GM18861 (cell line): ENCODE data around the gene TNFSF18.
"Not testable (repeated sequence)": the region's sequence is repeated elsewhere in the genome, so short reads cannot be mapped to it uniquely, and the experiment has no call there.

Source experiments
- ATAC-seq: cut with Tn5 transposase; IDR thresholded peaks from one replicate; pipeline ENCODE4 v1.9.1; 2021; ENCODE audit not compliant: unreplicated experiment

Gene TNFSF18

GRCh38 chr1:173050865-173051264 lies at the start of gene TNFSF18:
TNFSF18 (minus strand) TSS chr1:173050941; CDS start chr1:173050896, 45 bp downstream.
- ATAC-seq, result no peak

GRCh38 chr1:173099166-173099565 lies 48.4 kb upstream of the TNFSF18 start:
- no peak for ATAC-seq

- no peak for ATAC-seq
Observed at GRCh38 chr1:173098117-173098516, 47.4 kb upstream of the TNFSF18 start.

- no peak for ATAC-seq
Observed at GRCh38 chr1:173097001-173097400, 46.3 kb upstream of the TNFSF18 start.

GRCh38 chr1:173095632-173096031 lies 44.9 kb upstream of the TNFSF18 start:
- no peak for ATAC-seq

- ATAC-seq, result no peak
Observed at GRCh38 chr1:173094541-173094940, 43.8 kb upstream of the TNFSF18 start.

GRCh38 chr1:173093691-173094445 lies 43.1 kb upstream of the TNFSF18 start:
- no peak for ATAC-seq

- no peak for ATAC-seq
Observed at GRCh38 chr1:173084292-173084691, 33.6 kb upstream of the TNFSF18 start.

GRCh38 chr1:173082913-173083312 lies 32.2 kb upstream of the TNFSF18 start:
- no peak for ATAC-seq

GRCh38 chr1:173074217-173074616 lies 23.5 kb upstream of the TNFSF18 start:
- ATAC-seq, result not testable (repeated sequence)

GRCh38 chr1:173064011-173064410 lies 13.3 kb upstream of the TNFSF18 start:
- ATAC-seq, result no peak

- ATAC-seq, result no peak
Observed at GRCh38 chr1:173063171-173063570, 12.4 kb upstream of the TNFSF18 start.

GRCh38 chr1:173062150-173062938 lies 11.6 kb upstream of the TNFSF18 start:
- no peak for ATAC-seq

- ATAC-seq, result no peak
Observed at GRCh38 chr1:173058556-173058955, 7.8 kb upstream of the TNFSF18 start.

- ATAC-seq, result no peak
Observed at GRCh38 chr1:173057984-173058383, 7.2 kb upstream of the TNFSF18 start.

- no peak for ATAC-seq
Observed at GRCh38 chr1:173056365-173056764, 5.6 kb upstream of the TNFSF18 start.

- no peak for ATAC-seq
Observed at GRCh38 chr1:173052681-173053196, 2.0 kb upstream of the TNFSF18 start.

- ATAC-seq, result no peak
Observed at GRCh38 chr1:173049322-173049633, 1.5 kb downstream of the TNFSF18 start.

GRCh38 chr1:173048621-173049321 lies 2.0 kb downstream of the TNFSF18 start:
- ATAC-seq, result no peak

- ATAC-seq, result no peak
Observed at GRCh38 chr1:173044656-173045055, 6.1 kb downstream of the TNFSF18 start.

- no peak for ATAC-seq
Observed at GRCh38 chr1:173043253-173043652, 7.5 kb downstream of the TNFSF18 start.

GRCh38 chr1:173042806-173043205 lies 7.9 kb downstream of the TNFSF18 start:
- no peak for ATAC-seq
